GM19239 (cell line): ENCODE results near the gene ADCY5.

Experiments
- DNase-seq: peaks from one replicate; pipeline ENCODE4 v3.0.0; 2011; ENCODE audit warnings: low spot score; ENCODE audit not compliant: insufficient read length
- FAIRE-seq: peaks from 2 replicates; lab custom pipeline; 2011; peaks lifted over from hg19 to GRCh38; lab: Jason Lieb, UNC

Gene ADCY5

DNA sequence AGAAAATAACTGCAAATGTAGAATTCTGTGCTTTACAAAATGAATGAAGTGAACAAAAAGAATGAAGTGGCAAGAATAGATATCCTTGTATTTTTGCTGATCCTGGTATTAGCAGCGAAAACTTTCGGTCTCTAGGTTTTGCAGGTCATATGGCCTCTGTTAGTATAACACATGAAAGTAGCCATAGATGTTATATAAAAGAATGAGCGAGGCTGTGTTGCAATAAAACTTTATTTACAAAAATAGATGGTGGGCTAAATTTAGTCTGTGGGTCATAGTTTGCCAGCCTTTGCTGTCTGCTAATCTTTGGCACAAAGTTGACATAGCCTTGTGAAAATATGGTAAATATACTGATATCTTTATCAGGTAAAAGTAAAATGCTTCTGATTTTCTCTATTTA, 212.0 kb downstream of the ADCY5 start:
- DNase-seq, result no peak
- no peak for FAIRE-seq
